ENCODE results near the gene POLR2A. TPM values are rescaled to one million over a fixed set of nuclear protein-coding genes. Genes with fewer than 3 reads are reported as not detected.

Gene POLR2A
- total RNA-seq, 2 experiments from 2014 or later, result 84.2 to 264 TPM

- H3K36me3 ChIP-seq (ENCODE audit: insufficient read depth, low read length), result peaks cover 6% of the 10 kb centered on the region; the same call in 1 of the 2 replicates
- ChIA-PET POLR2A (no interaction called here), CTCF (ENCODE audit: unreplicated experiment) (no interaction called here)
- no peaks in the 10 kb centered on the region for H3K79me2 ChIP-seq (ENCODE audit: insufficient read depth, low read depth, low read length)
- H3K9me3 ChIP-seq (ENCODE audit: low read length), result no peaks in the 10 kb centered on the region
- TF ChIP-seq, protein P1, sequence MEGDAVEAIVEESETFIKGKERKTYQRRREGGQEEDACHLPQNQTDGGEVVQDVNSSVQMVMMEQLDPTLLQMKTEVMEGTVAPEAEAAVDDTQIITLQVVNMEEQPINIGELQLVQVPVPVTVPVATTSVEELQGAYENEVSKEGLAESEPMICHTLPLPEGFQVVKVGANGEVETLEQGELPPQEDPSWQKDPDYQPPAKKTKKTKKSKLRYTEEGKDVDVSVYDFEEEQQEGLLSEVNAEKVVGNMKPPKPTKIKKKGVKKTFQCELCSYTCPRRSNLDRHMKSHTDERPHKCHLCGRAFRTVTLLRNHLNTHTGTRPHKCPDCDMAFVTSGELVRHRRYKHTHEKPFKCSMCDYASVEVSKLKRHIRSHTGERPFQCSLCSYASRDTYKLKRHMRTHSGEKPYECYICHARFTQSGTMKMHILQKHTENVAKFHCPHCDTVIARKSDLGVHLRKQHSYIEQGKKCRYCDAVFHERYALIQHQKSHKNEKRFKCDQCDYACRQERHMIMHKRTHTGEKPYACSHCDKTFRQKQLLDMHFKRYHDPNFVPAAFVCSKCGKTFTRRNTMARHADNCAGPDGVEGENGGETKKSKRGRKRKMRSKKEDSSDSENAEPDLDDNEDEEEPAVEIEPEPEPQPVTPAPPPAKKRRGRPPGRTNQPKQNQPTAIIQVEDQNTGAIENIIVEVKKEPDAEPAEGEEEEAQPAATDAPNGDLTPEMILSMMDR (conservative IDR thresholded peaks at IDR 0.05; ENCODE audit: low read length), result no peak
- TF ChIP-seq EZH2phosphoT487 (IDR thresholded peaks at IDR 0.05; ENCODE audit: borderline replicate concordance, low read depth, low read length), result no peak
- no peak overlapping the region for H3K4me2 ChIP-seq (ENCODE audit: low read length)
- H4K20me1 ChIP-seq (ENCODE audit: insufficient read depth, low read length), result no peaks in the 10 kb centered on the region
- no peak overlapping the region for H2AFZ ChIP-seq (ENCODE audit: low read length)
- no TSS peak for BruUV-seq (replicated peaks)
- no peak for DNase-seq (ENCODE audit: low spot score)
- H3K4me3 ChIP-seq (ENCODE audit: low read depth, low read length, poor library complexity, severe bottlenecking), result no peak overlapping the region
- no peaks in the 10 kb centered on the region for H3K9me2 ChIP-seq (ENCODE audit: insufficient read depth, low read length)
- no peak overlapping the region for H3K27ac ChIP-seq (ENCODE audit: low read depth, low read length, poor library complexity, severe bottlenecking)
- intact Hi-C loops (cut with micrococcal nuclease; ENCODE audit: unreplicated experiment), result no loop called here
- H3K4me1 ChIP-seq (ENCODE audit: insufficient read depth, low read length, poor library complexity, severe bottlenecking), result peaks cover 14% of the 10 kb centered on the region
These were observed 23.1 kb upstream of the POLR2A start for GRCh38 chr17:7460850-7461660.

DNA sequence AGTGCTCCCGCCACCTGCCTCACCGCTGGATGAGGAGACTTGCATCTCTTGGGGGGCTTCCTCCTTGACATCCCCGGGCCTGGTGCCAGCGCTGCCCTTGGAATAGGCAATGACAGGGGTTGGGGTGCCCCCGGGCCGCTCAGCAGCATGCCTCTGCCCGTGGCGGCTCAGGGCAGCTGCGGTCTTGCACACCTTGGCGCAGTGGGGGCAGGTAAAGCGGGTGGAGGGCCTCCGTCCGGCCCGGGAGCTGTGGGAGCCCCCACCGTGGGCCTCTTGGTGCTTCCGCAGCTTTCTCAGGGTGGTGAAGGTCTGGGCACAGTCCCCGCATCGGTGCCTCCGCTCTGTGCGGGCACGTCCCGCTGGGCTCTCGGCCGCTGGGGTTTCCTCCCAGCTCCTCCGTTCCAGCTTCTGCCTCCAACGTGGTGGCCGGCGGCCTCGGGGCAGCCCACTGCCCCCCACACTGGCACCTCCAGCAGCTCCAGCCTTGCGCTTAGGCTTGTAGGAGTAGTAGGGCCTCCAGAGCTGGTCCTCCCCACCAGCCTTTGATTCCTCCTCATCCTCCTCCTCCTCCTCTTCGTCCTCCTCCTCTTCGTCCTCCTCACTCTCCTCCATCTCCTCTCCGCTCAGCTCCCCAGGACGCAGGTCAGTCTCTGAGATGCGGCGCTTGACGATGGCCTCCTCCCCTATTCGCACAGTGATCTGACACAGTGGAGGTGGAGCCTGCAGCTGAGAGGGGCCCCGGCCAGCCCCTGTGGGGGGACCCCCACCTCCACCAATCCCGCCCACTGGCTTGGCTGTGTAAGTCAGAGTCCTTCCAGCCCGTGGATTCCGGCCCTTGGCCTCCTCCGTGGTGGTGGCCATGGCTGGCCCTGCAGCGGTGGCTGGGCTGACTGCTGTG lies 21.4 kb upstream of the POLR2A start:
- Histone ChIP-seq H3K4me1 (ENCODE audit: insufficient read depth, low read length, poor library complexity, severe bottlenecking) (peaks cover 20% of the 10 kb centered on the region), H3K9me3 (ENCODE audit: low read length) (no peaks in the 10 kb centered on the region), H3K9me2 (ENCODE audit: insufficient read depth, low read length) (no peaks in the 10 kb centered on the region), H4K20me1 (ENCODE audit: insufficient read depth, low read length) (no peaks in the 10 kb centered on the region), H3K79me2 (ENCODE audit: insufficient read depth, low read depth, low read length) (no peaks in the 10 kb centered on the region), H3K4me3 (ENCODE audit: low read depth, low read length, poor library complexity, severe bottlenecking) (no peak overlapping the region), H3K27ac (ENCODE audit: low read depth, low read length, poor library complexity, severe bottlenecking) (no peak overlapping the region), H3K36me3 (ENCODE audit: insufficient read depth, low read length) (peaks cover 4% of the 10 kb centered on the region; the same call in 1 of the 2 replicates), H3K4me2 (ENCODE audit: low read length) (no peak overlapping the region), H2AFZ (ENCODE audit: low read length) (no peak overlapping the region)
- BruUV-seq (replicated peaks), result no TSS peak
- ChIA-PET POLR2A (no interaction called here), CTCF (ENCODE audit: unreplicated experiment) (no interaction called here)
- no peak for DNase-seq (ENCODE audit: low spot score)
- TF ChIP-seq EZH2phosphoT487 (IDR thresholded peaks at IDR 0.05; ENCODE audit: borderline replicate concordance, low read depth, low read length), result no peak
- TF ChIP-seq, protein P1 (conservative IDR thresholded peaks at IDR 0.05; ENCODE audit: low read length), result no peak
- intact Hi-C loops (cut with micrococcal nuclease; ENCODE audit: unreplicated experiment), result no loop called here
